Cardiac fibroblast (primary cell): ENCODE results near the gene TWIST2.

ENCODE experiments used
- DNase-seq, 2 donors: peaks; one replicate each; pipeline versions ENCODE4 v3.0.0 to v3.0.0-alpha.2; 2010; ENCODE audit warnings: low read depth in 2 of 2
- H3K4me3 ChIP-seq, 2 donors: replicated peaks in 1 of 2; 1 replicate in 1 of 2; 2 replicates in 1 of 2; pipeline ENCODE4 v1.5.1; 2011; ENCODE audit warnings: low read depth in 2 of 2, low read length in 2 of 2, mild to moderate bottlenecking in 2 of 2, moderate library complexity in 1 of 2
- TF ChIP-seq, protein P1 (sequence below): IDR thresholded peaks from one replicate; pipeline ENCODE4 v1.5.1; 2011; ENCODE audit warnings: low read depth, mild to moderate bottlenecking, low read length, inconsistent platforms

Gene TWIST2

DNA sequence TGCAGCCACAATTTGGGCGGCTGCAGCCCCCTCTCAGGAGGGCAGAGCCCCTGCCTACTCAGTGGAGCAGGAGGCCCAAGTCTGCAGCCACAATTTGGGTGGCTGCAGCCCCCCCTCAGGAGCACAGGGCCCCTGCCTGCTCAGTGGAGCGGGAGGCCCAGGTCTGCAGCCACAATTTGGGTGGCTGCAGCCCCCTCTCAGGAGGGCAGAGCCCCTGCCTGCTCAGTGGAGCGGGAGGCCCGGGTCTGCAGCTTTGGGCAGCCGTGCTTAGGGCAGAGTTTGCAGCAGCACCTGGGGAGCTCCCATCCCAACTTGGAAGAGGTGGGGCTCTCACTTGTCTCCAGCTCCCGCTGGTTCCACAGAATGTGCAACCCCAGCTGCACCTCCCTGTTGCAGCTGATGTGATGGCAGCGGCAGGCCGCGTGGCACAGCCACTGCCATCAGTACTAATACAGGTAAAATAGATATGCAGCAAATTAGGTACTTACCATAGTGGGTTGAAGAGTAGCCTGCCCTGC is 99.4 kb downstream of the TWIST2 start:
- DNase-seq = no peak
- TF ChIP-seq, protein P1, sequence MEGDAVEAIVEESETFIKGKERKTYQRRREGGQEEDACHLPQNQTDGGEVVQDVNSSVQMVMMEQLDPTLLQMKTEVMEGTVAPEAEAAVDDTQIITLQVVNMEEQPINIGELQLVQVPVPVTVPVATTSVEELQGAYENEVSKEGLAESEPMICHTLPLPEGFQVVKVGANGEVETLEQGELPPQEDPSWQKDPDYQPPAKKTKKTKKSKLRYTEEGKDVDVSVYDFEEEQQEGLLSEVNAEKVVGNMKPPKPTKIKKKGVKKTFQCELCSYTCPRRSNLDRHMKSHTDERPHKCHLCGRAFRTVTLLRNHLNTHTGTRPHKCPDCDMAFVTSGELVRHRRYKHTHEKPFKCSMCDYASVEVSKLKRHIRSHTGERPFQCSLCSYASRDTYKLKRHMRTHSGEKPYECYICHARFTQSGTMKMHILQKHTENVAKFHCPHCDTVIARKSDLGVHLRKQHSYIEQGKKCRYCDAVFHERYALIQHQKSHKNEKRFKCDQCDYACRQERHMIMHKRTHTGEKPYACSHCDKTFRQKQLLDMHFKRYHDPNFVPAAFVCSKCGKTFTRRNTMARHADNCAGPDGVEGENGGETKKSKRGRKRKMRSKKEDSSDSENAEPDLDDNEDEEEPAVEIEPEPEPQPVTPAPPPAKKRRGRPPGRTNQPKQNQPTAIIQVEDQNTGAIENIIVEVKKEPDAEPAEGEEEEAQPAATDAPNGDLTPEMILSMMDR = no peak

DNA sequence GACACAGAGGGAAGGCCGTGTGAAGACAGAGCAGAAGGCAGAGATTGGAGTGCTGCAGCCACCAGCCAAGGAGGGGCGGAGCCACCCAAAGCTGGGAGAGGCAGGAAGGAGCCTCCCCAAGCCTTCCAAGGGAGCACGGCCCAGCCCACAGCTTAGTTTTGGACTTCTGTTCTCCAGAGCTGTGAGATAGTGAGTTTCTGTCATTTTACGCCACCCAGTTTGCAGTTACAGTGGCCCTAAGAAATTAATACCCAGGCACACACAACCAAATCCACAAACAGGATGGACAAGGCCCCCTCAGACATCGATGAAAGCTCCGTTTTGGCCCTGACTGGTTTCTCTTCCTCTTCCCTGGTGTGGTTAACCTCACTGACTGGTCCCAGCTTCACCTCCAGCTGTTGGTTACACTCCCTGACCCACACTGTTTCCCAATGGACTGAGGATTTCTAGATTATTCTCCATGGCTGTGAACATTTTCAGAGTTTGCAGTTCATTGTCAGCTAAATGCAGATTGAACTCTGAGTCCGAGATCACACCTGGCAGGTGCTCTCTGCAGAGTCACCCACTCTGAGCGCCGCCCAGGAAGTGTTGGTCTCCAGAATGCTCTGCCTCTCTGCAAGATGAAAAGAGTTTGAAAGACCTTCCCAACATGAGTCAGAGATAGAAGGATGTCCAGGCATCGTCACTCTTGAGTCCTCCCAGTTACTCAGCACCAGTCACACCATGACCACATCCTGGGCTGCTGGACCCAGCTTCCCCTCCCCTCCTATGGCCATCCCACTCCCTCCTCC is 100.2 kb downstream of the TWIST2 start:
- TF ChIP-seq, protein P1 = no peak
- H3K4me3 ChIP-seq = no peak overlapping the region
- DNase-seq = peak; percentile 53 to 95

More for the DNA sequence above, 99.4 kb downstream of the TWIST2 start:
- H3K4me3 ChIP-seq = no peak overlapping the region

DNA sequence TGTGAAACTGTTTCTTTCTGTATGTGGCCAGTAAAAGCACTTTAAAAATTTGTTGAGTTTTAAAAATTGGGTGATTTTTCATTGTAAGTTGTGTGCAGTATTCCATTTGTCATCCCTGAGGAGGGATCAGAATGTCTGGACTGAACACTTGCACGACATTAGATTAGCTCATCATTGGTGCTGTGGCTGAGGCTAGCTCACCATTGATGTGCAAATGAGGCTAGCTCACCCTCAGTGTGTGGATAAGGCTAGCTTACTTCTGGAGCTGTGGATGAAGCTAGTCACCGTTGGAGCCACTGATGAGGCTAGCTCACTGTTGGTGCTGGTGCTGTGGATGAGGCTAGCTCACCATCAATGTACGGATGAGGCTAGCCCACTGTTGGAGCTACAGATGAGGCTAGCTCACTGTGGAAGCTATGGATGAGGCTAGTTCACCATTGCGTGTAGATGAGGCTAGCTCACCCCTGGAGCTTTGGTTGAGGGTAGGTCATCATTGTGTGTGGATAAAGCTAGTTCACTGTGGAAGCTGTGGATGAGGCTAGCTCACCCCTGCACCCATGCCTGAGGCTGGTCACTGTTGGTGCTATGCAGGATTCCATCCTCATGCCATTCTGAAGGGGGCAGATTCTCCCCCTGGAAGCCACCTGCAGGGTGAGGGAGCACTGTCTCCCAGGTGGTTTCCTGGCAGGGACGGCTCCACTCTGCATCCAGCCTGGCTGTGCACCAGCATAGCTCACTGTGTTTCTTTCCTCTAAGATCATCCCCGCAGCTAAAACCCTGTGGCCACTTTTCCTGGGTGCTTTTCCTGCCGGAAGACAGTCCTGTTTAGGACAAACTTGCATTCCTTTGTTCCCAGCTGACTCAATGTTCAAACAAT is 101.1 kb downstream of the TWIST2 start:
- DNase-seq = peak in 1 of 2 donors; percentile 39
- H3K4me3 ChIP-seq = no peak overlapping the region
- TF ChIP-seq, protein P1 = no peak

DNA sequence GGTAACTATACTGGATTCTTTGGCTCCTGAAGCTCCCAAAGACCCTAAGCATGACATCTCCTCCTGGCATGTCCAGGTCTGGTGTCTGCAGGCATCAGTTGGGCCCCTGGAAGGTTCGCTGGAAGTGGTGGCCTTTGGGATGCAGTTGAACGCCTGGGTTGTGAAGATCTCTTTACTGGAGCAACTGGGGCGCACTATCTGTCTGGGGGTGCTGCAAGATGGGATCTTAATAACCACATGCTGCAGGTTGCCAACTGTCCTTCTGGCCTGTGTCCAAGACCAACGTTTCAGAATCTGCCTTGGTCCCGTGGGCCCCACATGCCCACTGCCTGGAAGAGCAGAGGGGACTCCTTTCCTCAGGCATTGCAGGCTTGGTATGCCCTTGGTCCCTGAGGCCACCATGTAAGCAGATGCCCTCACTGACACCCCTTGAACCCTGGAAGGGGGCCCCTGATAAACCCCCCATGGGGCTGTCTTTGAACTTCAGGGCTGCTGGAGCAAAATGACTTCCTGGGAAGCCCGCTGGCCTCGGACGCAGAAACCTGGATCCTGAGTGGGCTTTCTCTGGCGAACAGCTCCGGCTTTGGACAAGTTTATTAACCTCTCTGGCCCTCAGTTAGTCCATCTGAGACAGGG is 101.9 kb downstream of the TWIST2 start:
- no peak for DNase-seq
- H3K4me3 ChIP-seq = no peak overlapping the region
- TF ChIP-seq, protein P1 = no peak

DNA sequence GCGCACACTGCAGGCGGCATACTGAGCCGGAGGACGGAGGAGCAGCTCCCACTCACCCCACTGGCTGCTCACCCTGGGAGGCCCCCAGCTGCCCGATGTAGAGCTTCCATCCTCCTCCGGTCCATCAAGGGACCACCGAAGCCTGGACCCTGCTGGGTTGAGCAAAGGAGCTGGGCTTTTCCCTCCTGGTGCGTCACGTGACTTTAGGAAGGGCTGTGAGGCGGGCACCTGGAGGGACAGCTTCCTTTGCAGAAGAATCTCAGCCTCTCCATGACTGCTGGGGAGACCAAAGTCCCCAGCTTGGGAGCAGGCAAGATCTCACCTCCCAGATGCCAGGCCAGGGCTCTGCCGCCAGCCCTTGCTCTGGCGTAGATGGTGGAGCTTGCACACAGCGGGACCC is 102.7 kb downstream of the TWIST2 start:
- TF ChIP-seq, protein P1 = no peak
- DNase-seq = no peak
- no peak overlapping the region for H3K4me3 ChIP-seq

DNA sequence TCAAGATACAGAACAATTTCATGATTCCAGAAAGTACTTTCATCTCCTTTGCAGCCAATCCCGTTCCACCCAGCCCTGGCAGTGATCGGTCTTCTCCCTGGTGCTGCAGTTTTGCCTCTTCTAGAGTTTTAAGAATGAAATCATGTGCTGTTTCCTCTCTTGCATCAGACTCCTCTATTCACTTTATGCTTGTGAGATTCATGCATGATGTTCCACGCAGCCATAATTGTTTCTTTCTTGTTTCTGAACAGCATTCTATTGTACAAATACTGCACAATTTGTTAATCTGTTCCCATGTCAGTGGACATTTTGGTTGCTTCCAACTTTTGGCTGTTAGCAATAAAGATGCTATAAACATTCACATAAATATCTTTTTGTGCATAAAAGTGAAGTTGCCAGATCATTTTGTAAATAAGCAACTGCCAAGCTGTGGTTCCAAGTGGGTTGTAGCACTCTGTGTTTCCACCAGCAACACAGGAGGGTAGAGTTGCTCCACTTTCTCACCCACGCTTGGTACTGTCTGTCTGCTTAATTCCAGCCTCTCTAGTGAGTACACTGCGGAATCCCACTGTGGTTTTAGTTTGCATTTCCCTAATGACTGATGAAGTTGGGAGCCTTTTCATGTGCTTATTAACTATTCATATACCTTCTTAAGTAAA is 104.5 kb downstream of the TWIST2 start:
- TF ChIP-seq, protein P1 = no peak
- H3K4me3 ChIP-seq = no peak overlapping the region
- no peak for DNase-seq
